Measurements from ENCODE around the gene SH3BGRL2. TPM values are rescaled to one million over a fixed set of nuclear protein-coding genes. Genes with fewer than 3 reads are reported as not detected.
"Not testable (repeated sequence)": the region's sequence is repeated elsewhere in the genome, so short reads cannot be mapped to it uniquely, and the experiment has no call there.

Gene SH3BGRL2
- polyA plus RNA-seq, 10 donors, result 6.4 to 9.8 (median 9.2) TPM

- DNase-seq, result no peak
These were observed 18.2 kb upstream of the SH3BGRL2 start for GRCh38 chr6:79612918-79613317.

DNA sequence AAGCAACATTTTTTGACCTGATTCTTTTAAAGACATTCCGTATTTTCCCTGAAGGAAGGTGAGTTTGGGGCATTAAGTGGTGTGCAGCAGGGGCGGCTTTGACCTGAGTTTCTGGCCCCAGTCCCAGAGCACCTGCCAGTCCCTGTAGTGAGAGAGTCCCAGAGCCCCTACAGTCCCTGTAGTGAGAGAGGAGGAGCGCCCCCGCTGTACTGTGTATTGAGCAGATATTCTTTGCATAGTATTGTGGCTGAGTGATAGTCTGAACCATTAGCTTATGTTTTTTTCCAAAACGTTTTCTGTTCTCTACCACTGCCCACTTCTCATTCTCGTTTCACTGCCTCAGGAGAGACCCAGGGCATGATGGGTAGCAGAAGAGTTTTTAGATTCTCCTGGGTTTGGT, 17.2 kb upstream of the SH3BGRL2 start:
- no peak for DNase-seq

DNA sequence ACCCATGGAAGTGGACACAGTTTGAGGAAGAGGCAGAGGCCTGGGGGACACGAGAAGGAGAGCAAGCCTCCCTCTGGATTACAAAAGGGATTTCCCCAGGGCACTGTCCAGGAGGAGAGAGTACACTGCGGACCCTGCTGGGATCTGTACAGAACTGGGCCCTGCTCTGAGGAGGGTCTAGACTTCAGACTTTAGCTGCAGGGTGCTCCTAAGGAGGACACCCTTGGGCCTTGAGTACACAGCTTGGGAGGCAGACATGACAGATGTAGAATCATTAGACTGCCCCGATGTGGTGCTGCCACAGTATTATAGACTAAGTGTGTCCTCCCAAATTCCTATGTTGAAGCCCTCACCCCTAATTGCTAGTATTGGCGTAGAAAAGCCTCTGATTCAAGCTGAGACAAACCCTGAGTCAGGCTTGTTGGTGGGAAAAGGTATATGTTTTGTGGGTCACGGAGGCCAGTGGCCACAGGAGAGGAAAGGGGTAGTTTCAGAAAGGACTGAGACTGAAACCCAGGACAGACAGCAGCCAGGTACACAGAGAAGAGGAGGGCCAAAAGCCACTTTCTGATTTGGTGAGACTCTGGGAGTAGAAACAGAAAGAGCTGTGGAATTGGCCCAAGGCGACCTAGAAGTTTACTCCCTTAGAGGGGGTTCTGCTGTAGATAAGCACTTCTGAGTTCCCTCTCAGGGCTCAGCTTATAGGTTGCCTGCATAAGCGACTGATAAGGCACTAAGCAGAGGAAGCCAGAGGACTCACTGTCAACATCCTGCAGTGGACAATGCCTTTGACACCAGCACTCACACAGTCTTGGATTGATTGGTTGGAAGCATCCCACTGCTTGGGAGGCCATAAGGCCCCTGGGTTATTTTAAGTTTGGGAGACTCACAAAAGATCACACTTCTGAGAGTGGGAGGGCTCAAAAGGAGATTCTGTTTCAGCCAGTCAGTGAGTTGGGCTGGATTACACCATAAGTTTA, 16.5 kb upstream of the SH3BGRL2 start:
- DNase-seq, result peak in 1 of 3 donors; percentile 8

- DNase-seq, result no peak
These were observed 13.6 kb upstream of the SH3BGRL2 start for GRCh38 chr6:79617518-79617941.

DNA sequence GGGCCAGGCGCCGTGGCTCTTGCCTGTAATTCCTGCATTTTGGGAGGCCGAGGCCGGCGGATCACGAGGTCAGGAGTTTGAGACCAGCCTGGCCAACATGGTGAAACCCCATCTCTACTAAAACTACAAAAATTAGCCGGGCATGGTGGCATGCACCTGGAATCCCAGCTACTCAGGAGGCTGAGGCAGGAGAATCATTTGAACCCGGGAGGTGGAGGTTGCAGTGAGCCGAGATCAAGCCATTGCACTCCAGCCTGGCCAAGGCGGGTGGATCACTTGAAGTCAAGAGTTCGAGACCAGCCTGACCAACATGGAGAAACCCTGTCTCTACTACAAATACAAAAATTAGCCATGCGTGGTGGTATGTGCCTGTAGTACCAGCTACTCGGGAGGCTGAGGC, 12.7 kb upstream of the SH3BGRL2 start:
- not testable (repeated sequence) for DNase-seq

DNA sequence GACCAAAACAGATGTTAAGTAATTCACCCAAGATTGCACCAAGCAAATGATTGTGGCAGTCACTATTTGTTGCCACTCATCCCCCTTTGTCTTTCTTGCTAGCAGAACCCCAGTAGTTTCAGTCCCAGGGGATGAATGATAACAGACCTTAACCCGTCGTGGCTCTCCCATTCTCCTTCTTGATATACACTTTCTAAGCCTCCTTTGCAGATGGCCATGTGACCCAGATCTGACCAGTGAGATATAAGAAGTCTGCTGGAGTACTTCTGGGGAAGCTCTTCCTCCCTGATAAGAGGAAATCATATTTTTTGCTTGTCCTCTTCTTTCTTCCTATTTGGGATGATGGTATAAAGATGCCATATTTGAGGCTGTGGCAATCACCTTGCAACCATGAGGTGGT, 9.6 kb upstream of the SH3BGRL2 start:
- DNase-seq, result no peak

GRCh38 chr6:79622364-79622763, 8.8 kb upstream of the SH3BGRL2 start:
- no peak for DNase-seq

- DNase-seq, result no peak
These were observed 8.0 kb upstream of the SH3BGRL2 start for GRCh38 chr6:79623106-79623505.

- no peak for DNase-seq
These were observed 5.4 kb upstream of the SH3BGRL2 start for GRCh38 chr6:79625746-79626145.

DNA sequence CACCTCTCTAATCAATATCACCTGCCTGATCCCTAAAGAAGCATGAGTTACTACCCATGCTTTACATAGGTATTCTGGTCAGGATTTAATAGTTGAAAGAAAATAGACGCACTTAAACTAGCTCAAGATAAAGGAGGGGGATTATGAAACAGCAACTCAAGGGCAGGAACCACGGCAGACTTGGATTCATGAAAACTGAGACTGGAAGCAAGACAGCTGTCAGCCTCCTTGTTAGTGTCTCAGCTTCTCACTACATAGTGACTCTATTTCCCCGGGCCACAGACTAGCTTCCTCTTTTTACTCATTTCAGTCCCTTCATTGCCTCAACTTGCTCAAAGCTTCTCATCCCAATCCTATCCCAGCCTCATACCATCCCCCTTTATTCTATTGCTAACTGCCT, 4.3 kb upstream of the SH3BGRL2 start:
- no peak for DNase-seq

- no peak for DNase-seq
These were observed 3.7 kb upstream of the SH3BGRL2 start for GRCh38 chr6:79627422-79627821.

DNA sequence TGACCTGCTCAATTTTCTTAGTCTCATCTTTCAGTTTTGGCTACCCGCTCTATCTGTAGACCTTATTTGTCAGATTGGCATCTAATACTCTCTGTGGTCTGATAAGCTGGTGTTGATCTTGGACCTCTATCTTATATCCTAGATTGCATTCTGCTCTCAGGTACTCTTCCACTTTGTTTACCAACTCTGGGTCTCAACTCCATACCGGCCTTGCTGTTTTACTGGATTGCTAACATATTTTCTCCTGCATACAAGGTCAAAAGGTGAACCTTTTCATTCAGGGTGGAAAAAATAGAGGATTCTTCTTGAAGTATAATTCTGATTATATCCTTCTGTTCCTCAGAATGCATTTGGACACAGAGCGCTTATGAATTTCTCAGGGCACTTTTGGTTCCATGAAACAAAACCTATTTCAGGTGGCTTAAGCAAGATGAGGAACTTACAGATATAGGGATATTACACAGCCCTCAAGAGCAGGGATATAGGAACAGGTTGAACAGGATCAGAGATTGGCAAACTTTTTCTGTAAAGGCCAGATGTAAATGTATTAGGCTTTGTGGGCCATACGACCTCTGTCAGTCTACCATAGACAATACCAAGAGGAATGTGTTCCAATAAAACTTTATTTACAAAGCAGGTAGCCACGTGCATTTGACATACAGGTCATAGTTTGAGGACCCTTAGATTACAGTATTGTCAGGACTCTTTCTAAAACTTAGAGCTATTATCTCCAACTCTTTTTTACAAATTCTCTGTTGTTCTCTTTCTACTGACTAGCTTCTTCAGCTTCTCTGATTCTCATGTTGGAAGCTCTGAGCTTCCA, 2.5 kb upstream of the SH3BGRL2 start:
- no peak for DNase-seq

GRCh38 chr6:79630380-79630882, 698 bp upstream of the SH3BGRL2 start:
- peak in 1 of 3 donors; percentile 6 for DNase-seq

- DNase-seq, result no peak
These were observed 604 bp downstream of the SH3BGRL2 start for GRCh38 chr6:79631693-79632172.

DNA sequence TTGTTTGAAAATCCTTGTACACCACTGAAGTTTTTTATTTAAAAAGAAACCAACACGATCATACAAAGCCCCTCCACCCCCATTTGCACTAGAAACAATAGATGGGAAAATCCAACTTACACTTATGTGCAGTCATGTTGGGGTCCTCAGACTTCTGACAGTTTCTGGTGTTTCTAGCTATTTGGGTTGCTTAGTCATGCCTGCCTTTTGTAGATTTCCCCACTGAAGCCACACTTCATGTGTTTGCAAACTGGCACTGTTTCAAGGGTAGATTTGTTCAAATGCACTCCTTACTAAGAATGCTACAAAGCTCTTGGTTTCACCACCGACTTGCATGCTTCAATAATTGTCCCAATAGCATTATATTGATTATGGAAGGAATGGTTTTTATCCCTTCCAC, 1.5 kb downstream of the SH3BGRL2 start:
- no peak for DNase-seq

DNA sequence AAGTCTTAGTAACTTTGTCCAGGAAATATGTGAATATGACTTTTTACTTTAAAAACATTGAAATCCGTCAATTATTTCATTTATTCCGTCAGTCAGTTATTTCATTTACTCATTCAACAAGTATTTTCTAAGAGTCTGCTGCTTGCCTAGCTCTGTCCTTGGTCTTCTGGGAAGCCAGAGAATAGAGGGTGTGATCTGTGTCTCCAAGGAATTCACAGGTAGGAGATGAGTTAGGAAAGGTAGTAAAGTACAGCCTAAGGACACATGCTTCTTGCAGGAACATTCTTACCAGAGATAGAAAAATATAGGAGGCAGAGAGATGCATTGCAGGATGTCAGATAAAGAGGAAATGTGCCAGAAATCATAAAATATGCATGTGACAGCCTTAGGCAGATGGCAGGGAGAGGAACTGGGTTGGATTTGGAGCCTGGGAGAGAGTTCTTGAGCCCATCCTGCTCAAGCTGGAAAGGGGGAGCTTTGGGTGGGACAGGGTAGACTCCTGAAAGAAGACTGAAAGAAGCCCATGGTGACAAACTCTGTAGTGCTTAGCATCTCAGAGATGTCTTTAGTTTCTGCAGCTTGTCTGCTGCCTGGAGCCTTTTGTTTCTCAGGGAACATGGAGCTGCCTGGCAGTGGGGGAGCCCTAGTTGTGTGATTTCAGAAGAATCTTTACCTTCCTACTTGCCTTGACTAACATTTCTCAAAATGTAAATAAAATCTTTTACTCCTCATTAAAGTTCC, 3.5 kb downstream of the SH3BGRL2 start:
- no peak for DNase-seq

DNA sequence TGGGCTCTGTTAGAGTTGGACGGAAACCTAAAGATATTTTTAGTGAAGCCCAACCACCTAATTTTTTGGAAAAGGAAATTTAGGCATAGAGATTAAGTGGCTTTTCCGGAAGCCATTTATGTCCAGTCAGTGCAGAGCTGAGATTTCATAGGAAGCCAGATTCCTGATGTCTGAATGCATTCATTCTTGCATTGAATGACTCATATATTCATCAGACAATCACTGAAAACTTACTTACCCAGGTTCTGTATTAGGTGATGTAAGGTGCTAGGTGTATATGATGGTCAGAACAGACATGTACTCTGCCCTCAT, 4.1 kb downstream of the SH3BGRL2 start:
- DNase-seq, result peak in 2 of 3 donors; percentile 7 to 8

- DNase-seq, result no peak
These were observed 5.5 kb downstream of the SH3BGRL2 start for GRCh38 chr6:79636673-79637072.

DNA sequence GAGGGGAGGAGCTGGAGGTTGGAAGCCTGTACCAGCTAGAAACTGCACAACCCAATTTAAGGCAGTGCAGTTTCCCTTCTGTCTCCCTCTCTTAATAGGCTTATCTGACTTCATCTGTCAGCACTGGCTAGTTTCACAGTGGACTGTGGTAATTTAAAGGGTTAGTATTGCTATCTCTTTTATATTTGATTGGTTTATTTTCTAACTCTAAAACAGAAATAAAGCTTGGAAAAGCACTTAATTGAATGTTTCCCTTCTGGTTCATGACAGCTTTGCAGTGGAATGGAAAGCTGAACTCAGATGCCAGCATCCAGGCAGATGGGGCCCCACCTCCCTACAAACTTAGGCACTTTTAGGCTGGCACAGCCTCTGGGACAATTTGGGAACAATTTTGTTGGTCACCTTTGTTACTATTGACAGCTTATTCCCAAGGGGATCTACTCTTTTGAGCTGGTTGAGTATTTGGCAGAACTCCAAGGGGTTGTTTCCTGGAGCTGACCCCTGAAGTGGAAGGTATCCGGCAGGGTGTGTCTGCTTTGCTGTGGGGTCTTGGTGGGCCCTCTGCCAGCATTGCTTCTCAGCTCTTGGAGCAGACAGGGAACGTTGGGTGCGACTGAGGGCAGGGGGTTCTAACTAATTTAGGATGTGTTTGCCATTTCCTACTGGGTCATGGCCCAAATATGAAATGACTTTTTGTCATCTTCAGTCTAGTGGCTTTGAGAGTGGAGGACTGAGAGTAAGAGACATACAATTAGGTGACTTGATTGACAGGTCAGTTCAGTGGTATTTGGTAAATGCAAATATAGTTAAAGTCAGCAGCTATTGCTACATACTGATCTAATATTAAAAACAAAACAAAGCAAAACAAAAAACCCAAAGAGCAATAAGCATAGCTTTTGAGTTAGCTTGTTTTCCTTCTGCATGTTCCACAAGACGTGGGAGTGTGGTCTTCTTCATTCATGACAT, 9.3 kb downstream of the SH3BGRL2 start:
- no peak for DNase-seq

DNA sequence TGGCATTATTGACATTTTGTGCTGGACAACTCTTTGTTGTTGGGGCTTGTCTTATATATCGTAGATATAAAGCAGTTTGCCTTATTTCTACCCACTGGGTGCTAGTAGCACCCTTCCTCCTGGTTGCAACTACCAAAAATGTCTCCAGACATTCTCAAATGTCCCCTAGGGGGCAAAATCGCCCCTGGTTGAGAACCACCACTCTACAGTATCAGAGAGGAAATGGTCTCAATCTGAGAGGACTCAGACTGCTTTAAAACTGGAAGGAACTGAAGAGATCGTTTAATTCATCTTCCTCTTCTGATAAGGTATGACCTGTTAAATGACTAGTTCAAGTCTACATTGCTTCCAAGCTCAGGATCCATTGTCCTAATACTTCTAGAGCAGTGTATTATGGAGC, 14.9 kb downstream of the SH3BGRL2 start:
- DNase-seq, result no peak

- no peak for DNase-seq
These were observed 15.4 kb downstream of the SH3BGRL2 start for GRCh38 chr6:79646561-79646960.

All from muscle of back (tissue), 11 donors.